K562 treated with DMSO at 1 percent for 24 hours (cell line): Measurements from ENCODE around the gene LRRC18. TPM values are rescaled to one million over a fixed set of nuclear protein-coding genes. Genes with fewer than 3 reads are reported as not detected.

Experiments
- total RNA-seq: library from RNA; unstranded; fragments of 300-600 nt; gene quantifications from 2 replicates; pipeline ENCODE4 v1.2.3, GENCODE V29; 2022; ENCODE audit warnings: low read depth; ENCODE audit not compliant: insufficient read depth

LRRC18 gene
- not detected in 2 replicates for total RNA-seq

GRCh38 chr10:48939790-48940325, at the start of gene LRRC18:
TSS of gene LRRC18 (minus strand) at chr10:48939840. CDS start at chr10:48914155, 25,685 bp downstream.

Other genes starting within 250 kb of the LRRC18 start
- 5.5 and 5.6 TPM in 2 replicates for gene VSTM4, start 175.7 kb upstream of the LRRC18 start, total RNA-seq
- 0.28 TPM in 1 of 2 replicates, not detected in the other for gene FAM170B, start 194.2 kb upstream of the LRRC18 start, total RNA-seq
- gene TMEM273, start 248.6 kb upstream of the LRRC18 start, total RNA-seq, result 144 and 152 TPM in 2 replicates